Nephron progenitor cell (in vitro differentiated cells): ENCODE results near the gene ASPSCR1.

ENCODE experiments used
- DNase-seq: peaks from one replicate; pipeline ENCODE4 v3.0.0; 2021
- H3K27ac Mint-ChIP-seq: 2 replicates; pipeline ENCODE4 v1.8.0; 2021; ENCODE audit warnings: mild to moderate bottlenecking, moderate library complexity, mixed read lengths
- H3K27me3 Mint-ChIP-seq: 2 replicates; pipeline ENCODE4 v1.8.0; 2021; ENCODE audit warnings: mild to moderate bottlenecking, low read depth, mixed read lengths; ENCODE audit not compliant: poor library complexity
- H3K36me3 Mint-ChIP-seq: 2 replicates; pipeline ENCODE4 v1.8.0; 2021; ENCODE audit warnings: low read depth, mixed read lengths
- H3K4me1 Mint-ChIP-seq: 2 replicates; pipeline ENCODE4 v1.8.0; 2021; ENCODE audit warnings: mixed read lengths
- H3K4me3 Mint-ChIP-seq: 2 replicates; pipeline ENCODE4 v1.8.0; 2021; ENCODE audit warnings: mild to moderate bottlenecking, moderate library complexity, mixed read lengths
- H3K9me3 Mint-ChIP-seq: 2 replicates; pipeline ENCODE4 v1.8.0; 2021; ENCODE audit warnings: mild to moderate bottlenecking, moderate library complexity, mixed read lengths
- TF ChIP-seq, protein P1 (sequence below): fragments of 200-600 bp; sonication (generic); IDR thresholded peaks from 2 replicates; pipeline ENCODE4 v1.5.0; 2021; ENCODE audit warnings: antibody characterized with exemption

The ASPSCR1 gene

DNA sequence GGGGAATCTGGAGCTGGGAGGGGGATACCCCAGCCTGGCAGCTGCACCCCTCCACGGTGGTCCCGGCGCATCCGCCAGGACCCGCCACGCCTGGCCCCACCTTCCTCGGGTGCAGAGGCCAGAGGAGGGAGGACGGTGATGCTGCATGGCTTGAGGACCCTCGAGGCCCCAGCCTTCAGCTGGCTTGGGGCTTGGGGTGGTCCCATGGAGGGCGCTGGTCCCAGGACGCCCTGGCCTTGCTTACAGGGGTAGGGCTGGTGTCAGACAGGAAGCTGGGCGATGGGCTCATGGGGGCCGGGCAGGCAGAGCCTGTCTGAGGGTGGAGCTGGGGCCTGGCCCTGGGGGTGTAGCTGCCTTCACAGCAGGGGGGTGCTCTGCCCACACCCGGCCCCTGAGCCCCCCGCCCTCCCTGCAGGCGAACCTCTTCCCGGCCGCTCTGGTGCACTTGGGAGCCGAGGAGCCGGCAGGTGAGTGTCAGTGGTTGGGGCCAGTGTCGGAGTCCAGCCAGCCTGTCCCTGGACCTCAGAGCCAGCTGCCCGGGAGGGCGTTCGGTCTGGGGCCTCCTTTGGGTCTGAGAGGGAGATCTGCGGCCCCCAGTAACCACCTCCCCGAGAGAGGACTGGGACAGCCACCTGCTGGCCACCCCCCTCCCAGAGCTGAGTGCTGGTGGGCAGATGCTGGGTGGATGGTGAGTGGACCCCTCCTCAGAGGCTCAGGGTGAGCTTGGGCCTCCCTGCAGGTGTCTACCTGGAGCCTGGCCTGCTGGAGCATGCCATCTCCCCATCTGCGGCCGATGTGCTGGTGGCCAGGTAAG is 38.8 kb downstream of the ASPSCR1 start:
- H3K4me3 Mint-ChIP-seq: no peak overlapping the region
- no peaks in the 10 kb centered on the region for H3K9me3 Mint-ChIP-seq
- H3K36me3 Mint-ChIP-seq: no peaks in the 10 kb centered on the region
- TF ChIP-seq, protein P1, sequence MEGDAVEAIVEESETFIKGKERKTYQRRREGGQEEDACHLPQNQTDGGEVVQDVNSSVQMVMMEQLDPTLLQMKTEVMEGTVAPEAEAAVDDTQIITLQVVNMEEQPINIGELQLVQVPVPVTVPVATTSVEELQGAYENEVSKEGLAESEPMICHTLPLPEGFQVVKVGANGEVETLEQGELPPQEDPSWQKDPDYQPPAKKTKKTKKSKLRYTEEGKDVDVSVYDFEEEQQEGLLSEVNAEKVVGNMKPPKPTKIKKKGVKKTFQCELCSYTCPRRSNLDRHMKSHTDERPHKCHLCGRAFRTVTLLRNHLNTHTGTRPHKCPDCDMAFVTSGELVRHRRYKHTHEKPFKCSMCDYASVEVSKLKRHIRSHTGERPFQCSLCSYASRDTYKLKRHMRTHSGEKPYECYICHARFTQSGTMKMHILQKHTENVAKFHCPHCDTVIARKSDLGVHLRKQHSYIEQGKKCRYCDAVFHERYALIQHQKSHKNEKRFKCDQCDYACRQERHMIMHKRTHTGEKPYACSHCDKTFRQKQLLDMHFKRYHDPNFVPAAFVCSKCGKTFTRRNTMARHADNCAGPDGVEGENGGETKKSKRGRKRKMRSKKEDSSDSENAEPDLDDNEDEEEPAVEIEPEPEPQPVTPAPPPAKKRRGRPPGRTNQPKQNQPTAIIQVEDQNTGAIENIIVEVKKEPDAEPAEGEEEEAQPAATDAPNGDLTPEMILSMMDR: no peak
- no peak for DNase-seq
- H3K27me3 Mint-ChIP-seq: no peaks in the 10 kb centered on the region
- H3K4me1 Mint-ChIP-seq: peaks cover 31% of the 10 kb centered on the region
- no peak overlapping the region for H3K27ac Mint-ChIP-seq

DNA sequence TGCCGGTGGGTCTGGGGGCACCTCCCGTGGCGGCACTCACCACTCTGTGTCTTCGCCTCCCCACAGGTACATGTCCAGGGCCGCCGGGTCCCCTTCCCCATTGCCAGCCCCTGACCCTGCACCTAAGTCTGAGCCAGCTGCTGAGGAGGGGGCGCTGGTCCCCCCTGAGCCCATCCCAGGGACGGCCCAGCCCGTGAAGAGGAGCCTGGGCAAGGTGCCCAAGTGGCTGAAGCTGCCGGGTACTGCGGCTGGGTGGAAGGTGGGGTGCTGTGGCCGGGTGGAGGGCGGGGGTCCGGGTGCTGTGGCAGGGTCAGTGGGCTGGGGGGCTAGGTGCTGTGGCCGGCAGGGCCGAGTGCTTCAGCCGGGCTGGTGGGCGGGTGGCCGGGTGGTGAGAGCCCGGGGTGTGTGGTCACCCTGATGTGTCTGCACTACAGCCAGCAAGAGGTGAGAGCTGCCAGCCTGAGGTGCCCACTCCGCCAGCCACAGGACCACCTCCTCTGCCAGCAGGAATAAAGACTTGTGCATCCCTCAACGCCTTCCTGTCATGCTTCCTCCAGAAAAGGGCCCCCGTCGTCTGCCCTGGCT is 39.5 kb downstream of the ASPSCR1 start:
- peaks cover 38% of the 10 kb centered on the region for H3K4me1 Mint-ChIP-seq
- H3K4me3 Mint-ChIP-seq: no peak overlapping the region
- no peaks in the 10 kb centered on the region for H3K27me3 Mint-ChIP-seq
- TF ChIP-seq, protein P1: no peak
- H3K36me3 Mint-ChIP-seq: no peaks in the 10 kb centered on the region
- no peak for DNase-seq
- no peaks in the 10 kb centered on the region for H3K9me3 Mint-ChIP-seq
- H3K27ac Mint-ChIP-seq: no peak overlapping the region

DNA sequence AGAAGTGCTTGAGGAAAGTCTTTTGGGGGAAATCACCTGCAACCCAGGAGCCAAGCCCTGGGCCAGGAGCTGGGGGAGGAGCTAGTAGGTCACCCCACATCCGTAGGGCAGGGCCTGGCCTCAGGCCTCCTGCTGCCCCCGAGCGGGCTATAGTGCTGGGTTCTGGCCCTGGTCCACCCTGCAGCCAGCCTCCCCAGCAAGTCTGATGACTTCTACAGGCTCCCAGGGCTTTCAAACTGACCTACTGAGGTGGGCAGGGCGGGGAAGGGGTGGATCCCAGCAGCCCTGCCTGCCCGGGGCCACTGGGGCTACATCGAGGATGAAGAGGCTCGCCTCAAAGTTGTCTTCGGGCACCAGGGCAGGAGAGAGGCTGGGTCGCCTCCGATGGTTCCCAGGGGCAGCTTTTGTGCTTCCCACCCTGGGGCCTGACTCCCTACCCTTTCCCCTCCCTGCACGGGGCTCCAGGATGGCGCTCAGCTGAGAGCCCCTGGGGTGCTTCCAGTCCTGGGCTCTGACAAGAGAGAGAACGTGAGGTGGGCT is 40.3 kb downstream of the ASPSCR1 start:
- no peak for DNase-seq
- TF ChIP-seq, protein P1: no peak
- Mint-ChIP-seq H3K9me3 (no peaks in the 10 kb centered on the region), H3K27ac (no peak overlapping the region), H3K27me3 (no peaks in the 10 kb centered on the region), H3K36me3 (no peaks in the 10 kb centered on the region), H3K4me1 (peaks cover 39% of the 10 kb centered on the region), H3K4me3 (no peak overlapping the region)

DNA sequence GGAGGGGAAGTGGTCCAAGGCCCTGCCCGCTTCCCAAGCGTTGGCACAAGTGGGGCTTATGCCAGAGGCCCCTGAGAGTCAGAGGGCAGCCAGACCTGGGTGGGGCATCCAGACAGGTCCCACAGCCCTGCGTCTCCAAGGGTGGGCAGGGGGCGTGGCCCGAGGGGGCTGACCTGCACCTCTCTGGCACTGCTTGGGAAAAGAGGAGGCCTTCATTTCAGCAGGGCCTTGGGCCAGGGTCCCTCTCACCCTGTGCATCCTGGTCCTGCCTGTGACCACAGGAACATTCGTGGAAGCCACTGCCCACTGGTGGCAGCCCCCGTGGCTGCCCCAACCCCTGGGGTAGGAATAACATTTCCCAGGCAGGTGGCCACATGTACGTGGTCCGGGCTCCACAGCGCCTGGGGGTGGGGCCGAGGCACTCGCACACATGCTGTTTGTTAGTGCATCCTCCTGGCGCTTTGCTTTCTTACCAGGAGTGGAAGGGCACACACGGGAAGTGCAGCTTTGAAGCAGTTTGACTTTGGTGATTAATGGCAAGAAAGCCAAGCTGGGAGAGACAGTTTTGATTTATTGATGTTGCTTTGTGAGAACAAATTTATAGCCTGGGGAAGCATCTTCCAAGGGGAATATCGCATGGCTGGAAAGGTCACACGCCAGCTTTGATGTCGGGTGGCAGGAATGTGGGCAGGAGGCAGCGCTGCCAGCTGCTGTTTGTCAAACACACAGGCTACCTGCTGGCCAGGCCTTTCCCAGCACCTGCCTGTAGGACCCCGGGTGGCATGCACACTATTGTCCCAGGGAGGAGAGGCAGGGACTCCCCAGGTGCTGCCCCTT is 40.9 kb downstream of the ASPSCR1 start:
- H3K36me3 Mint-ChIP-seq: no peaks in the 10 kb centered on the region
- H3K27me3 Mint-ChIP-seq: no peaks in the 10 kb centered on the region
- no peak overlapping the region for H3K4me3 Mint-ChIP-seq
- no peaks in the 10 kb centered on the region for H3K9me3 Mint-ChIP-seq
- TF ChIP-seq, protein P1: no peak
- peak overlapping the region; percentile 93 for H3K27ac Mint-ChIP-seq
- DNase-seq: no peak
- H3K4me1 Mint-ChIP-seq: peaks cover 33% of the 10 kb centered on the region

DNA sequence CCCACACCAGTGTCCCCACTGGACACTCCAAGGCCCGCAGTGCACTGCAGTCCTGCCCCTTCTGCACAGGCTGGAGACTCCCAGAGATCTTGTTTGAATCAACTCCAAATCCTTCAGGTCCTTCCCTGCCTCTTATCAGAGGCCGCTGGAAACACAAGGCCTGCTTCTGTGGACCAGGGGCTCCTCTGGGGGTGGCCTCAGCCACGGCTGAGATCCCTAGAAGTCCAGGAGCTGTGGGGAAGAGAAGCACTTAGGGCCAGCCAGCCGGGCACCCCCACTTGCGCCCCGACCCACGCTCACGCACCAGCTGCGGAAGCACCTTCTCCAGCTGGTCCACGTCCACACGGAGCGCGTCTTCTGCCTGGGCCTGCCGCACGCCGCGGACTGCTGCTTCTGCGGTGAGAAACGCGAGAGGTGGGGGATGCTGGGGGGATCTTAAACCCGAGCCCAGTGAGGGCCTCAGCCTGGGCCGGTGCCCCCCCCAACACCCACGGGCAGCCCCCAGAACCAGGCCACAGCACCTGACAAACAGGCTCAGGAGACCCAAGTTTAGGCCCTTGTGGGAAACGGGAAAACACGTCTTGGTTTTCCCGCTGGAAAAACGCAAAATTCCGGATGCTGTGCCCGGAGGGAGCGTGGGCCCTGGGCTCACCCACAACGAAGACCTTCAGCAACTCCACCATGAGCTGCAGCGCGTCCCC is 41.7 kb downstream of the ASPSCR1 start:
- H3K36me3 Mint-ChIP-seq: no peaks in the 10 kb centered on the region
- H3K27ac Mint-ChIP-seq: no peak overlapping the region
- peaks cover 32% of the 10 kb centered on the region for H3K4me1 Mint-ChIP-seq
- no peak for DNase-seq
- no peaks in the 10 kb centered on the region for H3K9me3 Mint-ChIP-seq
- TF ChIP-seq, protein P1: no peak
- no peaks in the 10 kb centered on the region for H3K27me3 Mint-ChIP-seq
- H3K4me3 Mint-ChIP-seq: no peak overlapping the region
